Measurements from ENCODE around the gene SCPEP1.

SCPEP1 gene

GRCh38 chr17:56974055-56974454, 3.9 kb upstream of the SCPEP1 start:
- TF ChIP-seq FOXP2 (optimal IDR thresholded peaks at IDR 0.05; ENCODE audit: borderline replicate concordance, extremely low read depth, extremely low read length, insufficient read depth) (no peak), POLR2AphosphoS5 (IDR thresholded peaks at IDR 0.05; ENCODE audit: low read depth, low read length) (no peak), REST (IDR thresholded peaks at IDR 0.05; ENCODE audit: insufficient read depth in 1 of 2, low read depth in 2 of 2, low read length in 2 of 2) (no peak)

- TF ChIP-seq REST (IDR thresholded peaks at IDR 0.05; ENCODE audit: insufficient read depth in 1 of 2, low read depth in 2 of 2, low read length in 2 of 2) (no peak), FOXP2 (optimal IDR thresholded peaks at IDR 0.05; ENCODE audit: borderline replicate concordance, extremely low read depth, extremely low read length, insufficient read depth) (no peak), TAF1 (IDR thresholded peaks at IDR 0.05; ENCODE audit: borderline replicate concordance, insufficient read depth, low read length) (no peak), SIN3A (IDR thresholded peaks at IDR 0.05; ENCODE audit: borderline replicate concordance, insufficient read depth, low read length) (no peak), POLR2AphosphoS5 (IDR thresholded peaks at IDR 0.05; ENCODE audit: low read depth, low read length) (no peak)
Observed at GRCh38 chr17:56975656-56976055, 2.3 kb upstream of the SCPEP1 start.

GRCh38 chr17:56976941-56977608, 856 bp upstream of the SCPEP1 start:
- no peak for TF ChIP-seq TAF1 (IDR thresholded peaks at IDR 0.05; ENCODE audit: borderline replicate concordance, insufficient read depth, low read length)
- TF ChIP-seq FOXP2 (optimal IDR thresholded peaks at IDR 0.05; ENCODE audit: borderline replicate concordance, extremely low read depth, extremely low read length, insufficient read depth), result no peak
- no peak for TF ChIP-seq REST (IDR thresholded peaks at IDR 0.05; ENCODE audit: insufficient read depth in 1 of 2, low read depth in 2 of 2, low read length in 2 of 2)
- TF ChIP-seq POLR2AphosphoS5 (IDR thresholded peaks at IDR 0.05; ENCODE audit: low read depth, low read length), result no peak
- no peak for TF ChIP-seq SIN3A (IDR thresholded peaks at IDR 0.05; ENCODE audit: borderline replicate concordance, insufficient read depth, low read length)

- TF ChIP-seq POLR2AphosphoS5 (IDR thresholded peaks at IDR 0.05; ENCODE audit: low read depth, low read length) (no peak), REST (IDR thresholded peaks at IDR 0.05; ENCODE audit: insufficient read depth in 1 of 2, low read depth in 2 of 2, low read length in 2 of 2) (no peak), FOXP2 (optimal IDR thresholded peaks at IDR 0.05; ENCODE audit: borderline replicate concordance, extremely low read depth, extremely low read length, insufficient read depth) (no peak), TAF1 (IDR thresholded peaks at IDR 0.05; ENCODE audit: borderline replicate concordance, insufficient read depth, low read length) (no peak), SIN3A (IDR thresholded peaks at IDR 0.05; ENCODE audit: borderline replicate concordance, insufficient read depth, low read length) (no peak)
Observed at GRCh38 chr17:56978441-56979090, 635 bp downstream of the SCPEP1 start.

Measured in PFSK-1 (cell line).